GM20000 (cell line): ENCODE measurements around the gene FGGY.

Experiments used
- DNase-seq: peaks from one replicate; pipeline ENCODE4 v3.0.0; 2012; ENCODE audit warnings: low spot score
- CTCF ChIP-seq: IDR thresholded peaks from 2 replicates; pipeline ENCODE4 v1.5.1; 2012; ENCODE audit warnings: mild to moderate bottlenecking, control low read depth; ENCODE audit errors: extremely low read depth, missing control alignments

FGGY gene

GRCh38 chr1:59263111-59263510 lies 33.8 kb upstream of the FGGY start:
- no peak for TF ChIP-seq CTCF
- no peak for DNase-seq

GRCh38 chr1:59265622-59266021 lies 31.3 kb upstream of the FGGY start:
- no peak for DNase-seq
- TF ChIP-seq CTCF, result no peak

- peak; percentile 17 for DNase-seq
- no peak for TF ChIP-seq CTCF
Measured at GRCh38 chr1:59266180-59266926, 30.5 kb upstream of the FGGY start.

- DNase-seq, result peak; percentile 40
- no peak for TF ChIP-seq CTCF
Measured at GRCh38 chr1:59266927-59267293, 30.0 kb upstream of the FGGY start.

- DNase-seq, result no peak
- TF ChIP-seq CTCF, result no peak
Measured at GRCh38 chr1:59268406-59268805, 28.5 kb upstream of the FGGY start.

GRCh38 chr1:59271561-59272260 lies 25.2 kb upstream of the FGGY start:
- TF ChIP-seq CTCF, result no peak
- no peak for DNase-seq

GRCh38 chr1:59272507-59272906 lies 24.4 kb upstream of the FGGY start:
- TF ChIP-seq CTCF, result no peak
- DNase-seq, result peak; percentile 50
